Progenitor cell of endocrine pancreas (in vitro differentiated cells): ENCODE measurements around the gene TBPL2. TPM values are rescaled to one million over a fixed set of nuclear protein-coding genes. Genes with fewer than 3 reads are reported as not detected.

ENCODE experiments used
- DNase-seq: peaks from one replicate; pipeline ENCODE4 v3.0.0; 2021; ENCODE audit warnings: low spot score; ENCODE audit not compliant: unreplicated experiment
- H3K27ac Mint-ChIP-seq: 2 replicates; pipeline ENCODE4 v1.8.0; 2021; ENCODE audit warnings: mild to moderate bottlenecking, moderate library complexity, mixed read lengths
- H3K27me3 Mint-ChIP-seq: 2 replicates; pipeline ENCODE4 v1.8.0; 2021; ENCODE audit warnings: mixed read lengths
- H3K36me3 Mint-ChIP-seq: 2 replicates; pipeline ENCODE4 v1.8.0; 2022; ENCODE audit warnings: mixed read lengths; ENCODE audit not compliant: insufficient read depth
- H3K4me1 Mint-ChIP-seq: 2 replicates; pipeline ENCODE4 v1.8.0; 2021; ENCODE audit warnings: low read depth, mixed read lengths
- H3K4me3 Mint-ChIP-seq: 2 replicates; pipeline ENCODE4 v1.8.0; 2021; ENCODE audit warnings: low read depth, mild to moderate bottlenecking, moderate library complexity, mixed read lengths
- H3K9me3 Mint-ChIP-seq: 2 replicates; pipeline ENCODE4 v1.8.0; 2021; ENCODE audit warnings: low read depth, mixed read lengths
- total RNA-seq: library from RNA; stranded (reverse); gene quantifications from 2 replicates; pipeline ENCODE4 v1.2.1, GENCODE V29; 2021
- TF ChIP-seq, protein P1 (sequence below): fragments of 200-600 bp; sonication (generic); IDR thresholded peaks from one replicate; pipeline ENCODE4 v1.5.0; 2021; ENCODE audit warnings: antibody characterized with exemption, mild to moderate bottlenecking; ENCODE audit not compliant: unreplicated experiment

The TBPL2 gene
- total RNA-seq, 1 donor from 2014 or later: not detected

DNA sequence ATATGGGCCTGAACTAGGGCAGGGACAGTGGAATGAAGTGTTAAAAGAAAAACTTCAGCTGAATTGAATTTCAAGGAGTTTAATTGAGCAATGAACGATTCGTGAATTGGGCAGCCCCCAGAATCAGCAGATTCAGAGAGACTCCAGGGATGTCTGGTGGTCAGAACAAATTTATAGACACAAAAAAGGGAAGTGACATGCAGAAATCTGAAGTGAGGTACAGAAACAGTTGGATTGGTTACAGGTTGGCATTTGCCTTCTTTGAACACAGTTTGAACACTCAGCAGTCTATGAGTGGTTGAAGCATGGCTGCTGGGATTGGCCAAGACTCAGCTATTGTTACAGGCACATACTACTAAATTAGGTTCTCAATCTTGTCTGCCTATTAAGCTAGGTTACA is 9.7 kb upstream of the TBPL2 start:
- Mint-ChIP-seq H3K4me3 (no peak overlapping the region), H3K36me3 (no peaks in the 10 kb centered on the region), H3K9me3 (no peaks in the 10 kb centered on the region), H3K27me3 (peaks cover 5% of the 10 kb centered on the region), H3K4me1 (peaks cover 18% of the 10 kb centered on the region), H3K27ac (no peak overlapping the region)
- TF ChIP-seq, protein P1, sequence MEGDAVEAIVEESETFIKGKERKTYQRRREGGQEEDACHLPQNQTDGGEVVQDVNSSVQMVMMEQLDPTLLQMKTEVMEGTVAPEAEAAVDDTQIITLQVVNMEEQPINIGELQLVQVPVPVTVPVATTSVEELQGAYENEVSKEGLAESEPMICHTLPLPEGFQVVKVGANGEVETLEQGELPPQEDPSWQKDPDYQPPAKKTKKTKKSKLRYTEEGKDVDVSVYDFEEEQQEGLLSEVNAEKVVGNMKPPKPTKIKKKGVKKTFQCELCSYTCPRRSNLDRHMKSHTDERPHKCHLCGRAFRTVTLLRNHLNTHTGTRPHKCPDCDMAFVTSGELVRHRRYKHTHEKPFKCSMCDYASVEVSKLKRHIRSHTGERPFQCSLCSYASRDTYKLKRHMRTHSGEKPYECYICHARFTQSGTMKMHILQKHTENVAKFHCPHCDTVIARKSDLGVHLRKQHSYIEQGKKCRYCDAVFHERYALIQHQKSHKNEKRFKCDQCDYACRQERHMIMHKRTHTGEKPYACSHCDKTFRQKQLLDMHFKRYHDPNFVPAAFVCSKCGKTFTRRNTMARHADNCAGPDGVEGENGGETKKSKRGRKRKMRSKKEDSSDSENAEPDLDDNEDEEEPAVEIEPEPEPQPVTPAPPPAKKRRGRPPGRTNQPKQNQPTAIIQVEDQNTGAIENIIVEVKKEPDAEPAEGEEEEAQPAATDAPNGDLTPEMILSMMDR: no peak
- no peak for DNase-seq

DNA sequence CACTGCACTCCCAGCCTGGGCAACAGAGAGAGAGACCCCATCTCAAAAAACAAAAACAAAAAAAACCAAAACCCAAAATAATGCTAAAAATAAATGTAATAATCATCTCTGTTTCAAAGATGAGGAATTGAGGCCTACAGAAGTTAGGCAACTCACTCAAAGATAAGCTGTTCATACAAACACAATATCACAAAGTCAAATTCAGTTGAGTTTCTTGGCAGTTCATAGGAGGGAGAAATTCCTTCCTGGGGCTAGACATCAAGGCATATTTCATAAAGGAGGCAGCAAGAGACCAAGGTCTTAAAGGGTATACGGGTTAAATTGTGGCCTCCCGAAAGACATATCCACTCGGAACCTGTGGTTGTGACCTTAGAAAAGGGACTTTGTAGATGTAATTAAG is 8.7 kb upstream of the TBPL2 start:
- TF ChIP-seq, protein P1: no peak
- H3K27ac Mint-ChIP-seq: no peak overlapping the region
- no peak overlapping the region for H3K4me3 Mint-ChIP-seq
- H3K4me1 Mint-ChIP-seq: peaks cover 9% of the 10 kb centered on the region
- DNase-seq: no peak
- peaks cover 5% of the 10 kb centered on the region for H3K27me3 Mint-ChIP-seq
- H3K9me3 Mint-ChIP-seq: no peaks in the 10 kb centered on the region
- H3K36me3 Mint-ChIP-seq: no peaks in the 10 kb centered on the region

DNA sequence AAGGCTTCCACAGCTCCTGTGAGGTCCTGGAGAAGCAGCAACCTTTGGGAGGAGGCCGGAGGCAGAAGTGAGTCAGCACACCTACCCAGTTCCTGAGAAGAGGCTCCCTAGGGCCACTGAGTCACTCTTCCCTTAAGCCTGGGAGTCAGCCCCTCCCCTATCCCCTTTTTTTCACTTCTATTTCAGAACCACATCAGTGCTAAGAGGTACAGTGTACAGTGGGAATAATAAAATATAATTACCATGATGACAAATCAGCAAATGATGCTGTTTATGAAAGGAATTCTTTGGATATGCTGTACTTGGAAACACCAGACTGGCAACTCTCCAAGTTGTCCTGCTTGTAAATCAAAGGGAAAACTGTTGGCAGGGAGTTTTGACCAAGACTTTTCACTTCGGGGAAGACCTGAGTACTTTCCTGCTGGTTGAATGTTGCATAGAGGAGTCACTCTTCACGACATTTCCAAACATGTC is 7.8 kb upstream of the TBPL2 start:
- TF ChIP-seq, protein P1: no peak
- H3K4me1 Mint-ChIP-seq: peaks cover 5% of the 10 kb centered on the region
- no peak overlapping the region for H3K4me3 Mint-ChIP-seq
- no peaks in the 10 kb centered on the region for H3K27me3 Mint-ChIP-seq
- DNase-seq: no peak
- H3K36me3 Mint-ChIP-seq: no peaks in the 10 kb centered on the region
- no peaks in the 10 kb centered on the region for H3K9me3 Mint-ChIP-seq
- no peak overlapping the region for H3K27ac Mint-ChIP-seq

DNA sequence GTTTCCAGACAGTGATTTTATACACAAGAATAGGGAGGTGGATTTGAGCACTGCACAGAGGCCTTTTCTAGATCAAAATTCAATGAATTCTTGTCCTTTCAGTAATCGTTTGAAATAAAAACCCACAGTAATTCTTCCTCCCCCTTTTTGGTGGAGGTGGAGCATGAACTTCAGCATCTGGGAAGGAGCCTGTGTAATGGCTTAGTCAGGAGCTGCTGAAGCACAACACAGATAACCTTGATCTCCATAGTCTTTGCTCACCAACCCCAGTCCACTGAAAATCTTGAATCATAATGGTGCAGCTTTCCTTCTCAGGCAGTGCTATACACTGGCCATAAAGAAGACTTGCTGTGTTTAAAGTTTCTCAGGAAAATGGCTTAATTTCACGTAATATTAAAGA is 6.4 kb upstream of the TBPL2 start:
- no peak for DNase-seq
- Mint-ChIP-seq H3K4me1 (peaks cover 5% of the 10 kb centered on the region), H3K27ac (no peak overlapping the region), H3K36me3 (no peaks in the 10 kb centered on the region), H3K27me3 (no peaks in the 10 kb centered on the region), H3K9me3 (no peaks in the 10 kb centered on the region), H3K4me3 (no peak overlapping the region)
- TF ChIP-seq, protein P1: no peak

DNA sequence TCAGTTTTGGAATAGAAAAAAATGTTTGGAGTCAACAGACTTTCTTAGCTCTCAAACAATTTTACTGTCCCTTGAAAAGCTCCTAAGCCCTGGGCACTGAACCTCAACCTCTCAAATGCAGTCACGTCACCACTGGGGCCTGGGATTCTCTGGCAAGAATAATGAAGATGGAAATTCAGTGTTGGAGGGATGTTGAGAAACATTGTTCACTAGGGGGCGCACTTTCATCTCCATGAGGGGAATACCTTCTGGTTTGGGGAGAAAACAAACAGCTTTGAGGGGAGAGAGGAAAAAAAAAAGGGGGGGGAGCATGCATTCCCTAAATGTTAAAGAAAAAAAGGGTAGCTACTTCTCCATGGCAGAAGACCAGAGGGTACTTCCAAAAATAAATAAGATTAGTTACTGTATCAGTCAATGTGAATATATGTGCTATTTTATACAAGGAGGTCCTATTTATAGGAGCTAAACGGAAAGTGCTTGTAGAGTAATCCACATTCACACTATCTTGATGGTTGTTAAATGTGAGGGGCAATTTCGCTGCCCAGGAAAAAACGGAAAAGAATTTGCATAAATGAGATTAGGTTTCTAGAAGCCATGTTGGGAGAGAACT is 5.8 kb upstream of the TBPL2 start:
- Mint-ChIP-seq H3K4me1 (peaks cover 5% of the 10 kb centered on the region), H3K27me3 (no peaks in the 10 kb centered on the region), H3K27ac (no peak overlapping the region), H3K9me3 (no peaks in the 10 kb centered on the region), H3K36me3 (no peaks in the 10 kb centered on the region), H3K4me3 (no peak overlapping the region)
- TF ChIP-seq, protein P1: peak; percentile 81
- DNase-seq: peak; percentile 34
